C1 segment of cervical spinal cord (tissue), 14 donors: ENCODE results near the gene MATK.

Experiments used
- DNase-seq, 14 donors: peaks; one replicate each; lab custom pipeline; 2025; lab: John Stamatoyannopoulos, UW

MATK gene

GRCh38 chr19:3790941-3791340 is 4.8 kb upstream of the MATK start:
- DNase-seq = no peak

- no peak for DNase-seq
Measured at GRCh38 chr19:3790209-3790734, 4.1 kb upstream of the MATK start.

DNA sequence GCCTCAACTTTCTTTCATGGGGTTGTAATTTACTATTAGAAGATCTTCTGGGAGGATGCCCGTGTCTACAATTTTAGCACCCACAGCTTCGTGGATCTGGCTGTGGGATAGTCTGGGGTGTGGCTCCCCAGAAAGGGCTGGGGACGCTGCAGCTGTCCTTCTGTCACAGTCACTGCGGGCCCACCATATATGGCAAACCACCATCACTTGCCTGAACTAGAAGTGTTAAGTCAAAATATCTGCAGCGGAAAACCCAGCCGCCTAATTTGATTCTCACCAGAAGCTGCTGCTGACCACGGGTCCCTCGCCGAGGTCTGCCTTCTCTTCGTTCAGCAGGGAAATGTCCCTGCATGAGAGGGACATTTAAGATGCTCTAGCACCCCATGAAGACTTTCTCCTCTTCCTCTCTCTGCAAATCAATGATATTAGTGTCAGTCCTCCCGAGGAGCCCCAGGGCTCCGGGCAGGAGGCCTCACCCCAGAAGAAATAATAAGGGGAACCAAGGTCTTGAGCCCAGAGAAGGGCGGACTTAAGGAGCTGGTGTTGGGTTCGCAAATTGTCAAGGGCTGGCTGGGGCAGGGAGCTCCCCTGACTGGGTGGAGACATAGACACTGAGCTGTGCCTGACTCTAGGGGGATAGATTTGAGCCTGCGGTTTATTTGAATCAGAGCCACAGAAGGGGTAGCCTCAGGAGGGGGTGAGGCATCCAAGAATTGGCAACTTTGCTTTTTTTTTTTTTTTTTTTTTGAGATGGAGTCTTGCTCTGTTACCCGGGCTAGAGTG is 3.0 kb upstream of the MATK start:
- no peak for DNase-seq

DNA sequence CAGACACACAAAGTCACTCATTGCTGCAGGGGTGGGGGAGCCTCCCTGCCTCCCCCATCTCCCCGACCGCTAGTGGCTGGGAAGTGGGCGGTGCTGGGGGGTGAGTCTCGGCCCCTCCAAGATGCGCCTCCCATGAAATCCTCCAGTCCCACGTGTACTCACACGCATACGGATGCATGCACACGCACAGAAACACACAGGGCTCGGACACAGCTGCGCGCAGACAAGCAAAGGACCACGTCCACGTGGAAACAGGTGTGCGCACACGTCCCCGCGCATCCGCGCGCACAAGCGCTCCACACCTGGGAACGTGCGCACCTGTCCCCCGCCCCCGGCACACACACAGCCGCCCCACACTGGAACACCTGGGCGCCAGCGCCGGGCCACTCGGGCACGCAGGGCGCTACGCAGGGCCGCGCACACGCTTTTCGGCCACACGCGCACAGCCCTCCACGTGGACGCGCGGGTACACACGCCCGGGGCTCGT is 687 bp downstream of the MATK start:
- no peak for DNase-seq

- DNase-seq = no peak
Measured at GRCh38 chr19:3784607-3785450, 1.4 kb downstream of the MATK start.

DNA sequence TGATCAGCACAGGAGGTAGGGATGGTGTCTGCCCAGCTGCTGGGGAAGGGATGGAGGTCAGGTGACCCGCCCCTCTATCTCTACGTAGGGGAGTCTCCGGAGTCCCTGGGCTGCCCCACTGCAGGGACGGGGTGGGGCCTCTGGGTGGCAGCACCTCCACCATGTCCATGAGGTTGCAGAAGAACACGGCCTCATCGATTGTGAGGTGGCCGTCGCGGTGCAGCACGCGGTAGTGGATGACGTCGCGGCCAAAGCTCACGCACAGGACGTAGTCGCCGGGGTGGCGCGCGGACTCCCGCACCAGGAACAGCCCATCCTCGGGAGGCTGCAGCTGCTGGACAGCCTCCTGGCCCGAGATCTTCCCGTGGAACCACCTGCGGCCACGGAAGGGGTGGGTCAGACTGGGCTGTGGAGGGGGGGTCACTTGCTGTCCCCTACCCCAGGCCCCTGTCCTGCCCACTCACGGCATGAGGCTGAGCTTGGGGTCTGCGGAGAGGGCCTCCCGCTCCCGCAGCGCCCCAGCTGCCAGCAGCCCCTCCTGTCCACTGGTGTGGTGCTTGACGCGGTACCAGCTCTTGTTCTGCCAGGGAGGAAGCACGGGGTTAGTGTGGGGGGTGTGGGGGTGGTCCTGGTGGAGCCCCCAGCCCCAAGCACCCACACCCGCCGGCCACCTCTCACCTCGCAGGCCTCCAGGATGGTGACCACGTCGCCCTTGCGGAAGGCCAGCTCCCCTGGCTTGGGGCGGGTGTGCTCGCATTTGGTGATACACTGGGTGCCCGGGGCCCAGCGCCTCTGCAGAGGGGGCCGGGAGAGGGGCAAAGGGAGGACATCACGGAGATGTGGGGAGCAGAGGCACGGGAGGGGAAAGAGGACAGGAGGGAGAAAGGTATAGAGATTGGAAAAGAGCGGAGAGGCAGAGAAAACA is 2.3 kb downstream of the MATK start:
- no peak for DNase-seq

DNA sequence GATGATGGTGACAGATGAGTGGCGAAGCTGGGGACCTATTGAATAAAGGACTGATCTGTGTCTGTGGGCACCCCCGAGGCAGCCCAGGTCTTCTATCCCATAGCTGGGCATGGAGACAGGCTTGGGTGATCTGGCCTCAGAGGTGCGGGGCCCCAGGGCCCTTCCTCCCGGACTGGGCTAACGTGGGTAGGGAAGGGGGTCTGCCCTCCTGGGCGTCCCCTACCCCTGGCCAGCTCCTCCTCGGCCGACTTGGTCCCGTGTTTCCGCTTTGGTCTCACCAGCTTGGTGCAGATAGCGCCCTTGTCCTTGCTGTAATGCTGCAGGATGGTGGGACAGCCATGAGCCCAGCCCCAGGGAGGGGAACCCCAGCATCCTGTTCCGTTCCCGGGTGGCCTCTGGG is 3.3 kb downstream of the MATK start:
- DNase-seq = no peak

GRCh38 chr19:3782330-3782729 is 3.9 kb downstream of the MATK start:
- DNase-seq = no peak

DNA sequence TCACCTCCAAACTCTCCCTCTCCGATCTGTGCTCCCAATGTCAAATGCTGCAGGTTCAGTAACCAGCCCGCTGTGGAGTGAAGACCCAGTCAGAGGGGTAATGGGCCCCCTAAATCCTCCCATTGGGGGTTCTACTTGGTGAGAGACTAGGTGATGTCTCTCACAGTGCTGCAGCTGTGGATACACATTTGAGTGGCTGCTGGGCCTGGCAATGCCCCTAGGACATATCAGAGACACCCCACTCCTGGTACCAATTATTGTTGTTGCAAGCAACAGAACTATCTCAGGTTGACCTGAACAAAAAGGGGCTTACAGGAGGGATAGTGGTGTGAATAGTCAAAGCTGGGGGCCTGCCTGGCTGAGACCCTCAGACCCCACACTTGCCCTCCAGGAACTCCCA is 4.6 kb downstream of the MATK start:
- DNase-seq = no peak

DNA sequence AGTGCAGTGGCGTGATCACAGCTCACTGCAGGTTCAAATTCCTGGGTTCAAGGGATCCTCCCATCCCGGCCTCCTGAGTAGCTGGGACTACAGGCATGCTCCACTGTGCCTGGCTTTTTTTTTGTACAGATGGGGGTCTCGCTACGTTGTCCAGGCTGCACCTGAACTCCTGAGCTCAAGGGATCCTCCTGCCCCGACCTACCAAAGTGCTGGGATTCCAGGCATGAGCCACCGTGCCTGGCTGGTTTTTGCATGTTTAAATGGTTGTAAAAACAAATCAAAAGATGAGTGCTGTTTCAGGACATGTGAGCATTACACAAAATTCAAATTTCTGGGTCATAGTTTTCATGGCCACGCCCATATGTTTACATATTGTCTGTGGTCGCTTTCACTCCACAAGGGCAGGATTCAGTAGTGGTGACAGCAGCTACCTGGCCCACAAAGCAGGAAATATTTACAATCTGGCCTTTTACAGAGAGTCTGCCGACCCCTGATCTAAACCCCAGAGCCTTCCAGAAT is 5.3 kb downstream of the MATK start:
- DNase-seq = no peak

DNA sequence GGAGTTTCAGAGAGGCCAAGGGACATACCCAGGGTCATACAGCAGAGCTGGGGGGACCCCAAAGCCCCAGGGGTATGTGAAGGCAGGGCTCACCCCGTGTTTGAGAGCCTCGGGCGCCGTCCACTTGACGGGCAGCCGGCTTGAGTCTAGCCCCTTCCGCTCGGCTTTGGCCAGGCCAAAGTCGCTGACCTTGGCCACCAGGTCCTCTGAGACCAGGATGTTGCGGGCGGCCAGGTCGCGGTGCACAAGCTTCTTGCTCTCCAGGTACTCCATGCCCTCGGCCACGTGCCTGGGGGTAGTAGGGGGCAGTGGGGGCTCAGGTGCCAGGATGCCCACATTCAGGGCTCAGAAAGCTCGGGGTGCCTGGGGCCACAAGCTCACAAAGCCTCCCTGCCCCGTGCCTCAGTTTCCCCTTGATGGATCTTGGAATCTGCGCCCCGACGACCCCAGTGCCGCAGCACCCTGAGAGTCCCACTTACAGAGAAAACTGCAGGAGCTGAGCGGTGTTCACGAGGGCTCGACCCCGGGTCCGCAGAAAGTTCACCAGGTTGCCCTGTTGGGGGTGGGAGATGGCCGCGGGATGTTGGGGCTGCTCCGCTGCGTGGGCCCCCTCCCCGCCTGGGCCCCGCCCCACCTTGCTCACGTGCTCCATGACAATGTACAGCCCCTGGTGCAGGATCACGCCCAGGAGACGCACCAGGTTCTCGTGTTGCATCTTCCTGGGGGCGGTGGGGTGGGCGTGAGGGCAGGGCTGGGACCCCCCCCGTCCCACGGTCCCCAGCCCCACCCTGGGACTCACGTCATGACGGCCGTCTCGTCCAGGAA is 7.1 kb downstream of the MATK start:
- no peak for DNase-seq

- no peak for DNase-seq
Measured at GRCh38 chr19:3778104-3778867, 7.9 kb downstream of the MATK start.

DNA sequence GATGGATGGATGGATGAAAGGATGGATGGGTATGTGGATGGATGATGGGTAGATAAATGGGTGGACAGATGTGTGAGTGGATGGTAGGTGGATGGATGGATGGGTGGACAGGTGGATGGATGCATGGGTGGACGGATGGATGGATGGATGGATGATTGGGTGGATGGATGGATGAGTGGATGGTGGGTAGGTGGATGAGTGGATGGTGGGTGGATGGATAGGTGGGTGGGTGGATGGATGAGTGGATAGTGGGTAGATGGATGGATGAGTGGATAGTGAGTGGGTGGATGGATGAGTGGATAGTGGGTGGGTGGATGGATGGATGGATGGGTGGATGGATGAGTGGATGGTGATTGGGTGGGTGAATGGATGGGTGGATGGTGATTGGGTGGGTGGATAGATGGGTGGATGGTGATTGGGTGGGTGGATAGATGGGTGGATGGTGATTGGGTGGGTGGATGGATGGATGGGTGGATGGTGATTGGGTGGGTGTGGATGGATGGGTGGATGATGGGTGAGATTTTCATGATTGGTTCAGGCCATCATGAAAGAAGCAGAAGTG is 9.6 kb downstream of the MATK start:
- no peak for DNase-seq

DNA sequence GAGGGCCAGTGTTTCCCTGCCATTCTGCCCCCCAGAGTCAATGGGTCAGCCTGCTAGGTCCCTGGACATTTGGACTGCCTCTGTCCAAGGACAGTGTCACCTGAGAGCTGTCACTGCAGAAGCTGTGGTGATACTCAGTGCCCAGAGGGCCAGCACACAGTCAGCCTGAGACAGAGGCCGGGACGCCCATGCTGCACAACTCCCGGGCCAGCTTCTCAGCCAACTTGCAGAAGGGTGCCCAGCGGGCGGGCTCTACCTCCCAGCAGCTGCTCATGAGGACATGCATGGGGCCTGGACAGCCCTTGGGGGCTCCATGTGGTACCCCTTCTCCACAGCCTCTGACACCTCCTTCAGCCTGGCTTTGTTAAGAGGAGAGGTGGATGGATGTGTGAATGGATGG is 10.3 kb downstream of the MATK start:
- DNase-seq = no peak

DNA sequence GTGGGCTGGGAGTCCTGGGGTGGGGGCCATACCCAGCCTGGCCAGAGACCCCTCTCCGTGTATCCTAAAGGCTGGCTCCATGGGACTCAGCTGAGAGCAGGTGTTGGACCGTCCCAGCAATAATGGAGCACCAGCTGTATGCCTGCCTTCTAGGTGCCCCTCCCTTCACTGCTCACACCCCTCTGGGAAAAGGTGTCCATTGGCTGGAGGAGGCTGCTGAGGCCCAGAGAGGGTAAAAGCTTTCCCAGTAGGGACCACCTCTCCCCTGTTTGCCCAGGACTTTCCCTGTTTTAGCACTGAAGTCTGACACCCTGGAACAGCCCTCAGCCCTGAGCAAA is 10.8 kb downstream of the MATK start:
- no peak for DNase-seq

GRCh38 chr19:3774621-3775373 is 11.4 kb downstream of the MATK start:
- DNase-seq = no peak

- no peak for DNase-seq
Measured at GRCh38 chr19:3773814-3774515, 12.2 kb downstream of the MATK start.

DNA sequence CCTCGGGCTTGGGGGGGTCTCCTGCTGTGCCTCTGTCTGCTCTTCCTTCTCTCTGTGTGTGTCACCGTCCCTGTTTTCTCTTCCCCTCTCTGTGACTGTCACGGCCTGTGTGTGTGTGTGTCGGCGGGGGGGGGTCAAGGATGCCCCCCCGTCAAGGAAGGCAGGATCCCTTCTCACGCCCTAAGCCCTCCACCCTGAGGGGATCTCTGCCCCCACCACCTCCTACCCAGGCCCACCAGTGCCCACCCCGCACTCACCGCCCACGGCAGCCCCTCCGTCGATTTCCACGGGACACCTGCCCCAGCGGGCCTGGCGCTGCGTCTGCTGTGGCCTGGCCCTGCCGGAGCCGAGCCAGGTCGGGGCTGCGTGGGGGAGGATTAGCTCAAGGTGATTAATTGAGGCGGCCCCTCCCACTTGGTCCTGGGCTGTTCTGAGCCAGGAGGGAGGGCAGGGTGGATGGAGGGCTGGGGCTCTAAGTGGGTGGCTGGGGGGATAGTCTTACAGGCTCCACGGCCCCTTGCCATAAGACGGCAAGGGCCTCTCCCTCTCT is 14.2 kb downstream of the MATK start, which contains the start of gene RAX2:
RAX2 (minus strand) TSS at position 323 of the 550 bp plus-strand sequence. CDS start 486 bp downstream, outside the sequence.
- no peak for DNase-seq
